Vagina (tissue), 2 donors: ENCODE measurements around the gene PDE1C.

Experiments used
- POLR2AphosphoS5 ChIP-seq, 2 donors: sonication (generic); formaldehyde crosslinking; IDR thresholded peaks; one replicate each; pipeline ENCODE4 v1.9.0; 2017; ENCODE audit warnings: antibody characterized with exemption in 2 of 2, mild to moderate bottlenecking in 2 of 2, low read depth in 1 of 2; ENCODE audit not compliant: insufficient read depth in 1 of 2
- TF ChIP-seq, protein P1 (sequence below), 3 experiments: fragments of 450-650 bp in 2 of 3; fragments of 200-600 bp in 1 of 3; sonication (generic) in 1 of 3; IDR thresholded peaks; one replicate each; pipeline ENCODE4 v1.5.1; 2017 to 2019; ENCODE audit warnings: antibody characterized with exemption in 3 of 3, mild to moderate bottlenecking in 2 of 3, moderate library complexity in 2 of 3

DNA sequence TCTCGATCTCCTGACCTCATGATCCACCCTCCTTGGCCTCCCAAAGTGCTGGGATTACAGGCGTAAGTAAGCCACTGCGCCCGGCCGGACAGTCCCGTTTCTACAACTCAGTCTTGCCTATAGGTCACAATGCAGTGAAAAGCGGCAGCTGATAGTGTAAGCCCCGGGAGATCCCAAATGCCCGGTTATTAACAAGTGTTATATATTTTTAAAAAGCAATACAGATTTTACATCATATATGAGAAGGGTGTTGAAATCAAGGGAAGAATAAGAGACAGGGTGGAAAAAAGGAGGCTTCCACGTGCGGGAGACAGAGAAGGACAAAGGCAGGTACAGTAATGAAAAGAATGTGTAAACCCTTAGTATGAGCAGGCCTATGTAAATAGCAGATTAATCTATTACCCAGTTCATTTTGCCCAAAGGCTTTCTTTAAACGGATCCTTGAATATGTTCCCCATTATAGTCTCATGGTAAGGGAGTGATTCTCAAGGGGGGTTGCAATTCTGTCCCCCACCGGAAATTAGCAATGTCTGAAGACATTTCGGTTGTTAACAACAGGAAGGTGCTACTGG lies 170.8 kb downstream of the PDE1C start:
- TF ChIP-seq, protein P1, sequence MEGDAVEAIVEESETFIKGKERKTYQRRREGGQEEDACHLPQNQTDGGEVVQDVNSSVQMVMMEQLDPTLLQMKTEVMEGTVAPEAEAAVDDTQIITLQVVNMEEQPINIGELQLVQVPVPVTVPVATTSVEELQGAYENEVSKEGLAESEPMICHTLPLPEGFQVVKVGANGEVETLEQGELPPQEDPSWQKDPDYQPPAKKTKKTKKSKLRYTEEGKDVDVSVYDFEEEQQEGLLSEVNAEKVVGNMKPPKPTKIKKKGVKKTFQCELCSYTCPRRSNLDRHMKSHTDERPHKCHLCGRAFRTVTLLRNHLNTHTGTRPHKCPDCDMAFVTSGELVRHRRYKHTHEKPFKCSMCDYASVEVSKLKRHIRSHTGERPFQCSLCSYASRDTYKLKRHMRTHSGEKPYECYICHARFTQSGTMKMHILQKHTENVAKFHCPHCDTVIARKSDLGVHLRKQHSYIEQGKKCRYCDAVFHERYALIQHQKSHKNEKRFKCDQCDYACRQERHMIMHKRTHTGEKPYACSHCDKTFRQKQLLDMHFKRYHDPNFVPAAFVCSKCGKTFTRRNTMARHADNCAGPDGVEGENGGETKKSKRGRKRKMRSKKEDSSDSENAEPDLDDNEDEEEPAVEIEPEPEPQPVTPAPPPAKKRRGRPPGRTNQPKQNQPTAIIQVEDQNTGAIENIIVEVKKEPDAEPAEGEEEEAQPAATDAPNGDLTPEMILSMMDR (IDR thresholded peaks at IDR 0.05), result no peak
- TF ChIP-seq POLR2AphosphoS5 (IDR thresholded peaks at IDR 0.05; ENCODE audit: insufficient read depth in 1 of 2, low read depth in 1 of 2), result no peak
